Stimulated activated CD8-positive, alpha-beta memory T cell treated with anti-CD3 and anti-CD28 coated beads, Interleukin-4, amount 100 ng/mL, for 48 hours (primary cell): ENCODE data around the gene HP1BP3.

ENCODE experiments used
- DNase-seq: peaks from one replicate; pipeline ENCODE4 v3.0.0-alpha.2; 2020

The HP1BP3 gene

DNA sequence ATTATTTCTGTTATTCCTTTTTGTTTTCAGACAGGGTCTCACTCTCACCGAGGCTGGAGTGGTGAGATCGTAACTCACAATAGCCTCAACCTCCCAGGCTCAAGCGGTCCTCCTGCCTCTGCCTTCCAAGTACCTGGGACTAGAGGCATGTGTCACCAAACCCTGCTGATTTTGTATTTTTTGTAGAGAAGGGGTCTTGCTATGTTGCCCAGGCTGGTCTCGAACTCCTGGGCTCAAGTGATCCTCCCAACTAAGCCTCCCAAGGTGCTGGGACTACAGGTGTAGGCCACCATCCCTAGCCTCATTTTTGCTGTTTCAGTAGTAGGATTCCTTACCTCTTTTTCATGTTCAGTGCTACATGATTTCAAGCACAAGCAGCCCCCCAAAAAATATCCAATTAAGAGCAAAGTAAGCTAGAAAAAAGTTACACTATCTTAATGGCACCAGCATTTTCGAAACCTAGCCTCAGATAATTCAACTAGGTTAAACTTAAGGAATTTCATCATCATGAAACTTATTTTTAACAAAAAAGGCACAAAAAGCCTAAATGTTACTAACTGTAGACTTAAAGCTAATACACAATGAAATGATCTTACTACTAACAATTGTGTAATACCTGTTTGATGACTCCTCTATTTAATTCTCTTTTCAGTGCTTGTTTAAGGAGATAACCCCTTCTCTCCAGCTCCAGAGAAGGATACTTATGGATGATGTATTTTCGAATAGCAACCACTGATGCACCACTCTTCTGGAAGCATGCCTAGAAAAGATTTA lies 16.6 kb downstream of the HP1BP3 start:
- DNase-seq: no peak

DNA sequence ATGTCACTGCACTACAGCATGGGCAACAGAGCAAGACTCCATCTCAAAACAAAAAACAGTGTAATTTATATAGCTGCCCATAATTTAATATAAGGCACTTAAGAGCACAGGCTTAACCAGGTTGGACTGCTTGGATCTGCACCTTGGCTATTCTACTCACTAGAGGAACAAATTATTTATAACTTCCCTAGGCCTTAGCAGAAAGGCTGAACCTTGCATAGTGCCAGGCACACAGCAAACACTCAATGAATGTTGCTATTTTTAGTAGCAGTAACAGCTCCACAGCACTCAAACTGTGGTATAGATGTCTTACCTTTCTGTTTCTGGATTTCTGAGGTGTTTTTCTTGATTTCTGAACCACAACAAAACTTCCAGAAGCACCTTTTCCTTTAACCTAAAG lies 19.8 kb downstream of the HP1BP3 start:
- no peak for DNase-seq

DNA sequence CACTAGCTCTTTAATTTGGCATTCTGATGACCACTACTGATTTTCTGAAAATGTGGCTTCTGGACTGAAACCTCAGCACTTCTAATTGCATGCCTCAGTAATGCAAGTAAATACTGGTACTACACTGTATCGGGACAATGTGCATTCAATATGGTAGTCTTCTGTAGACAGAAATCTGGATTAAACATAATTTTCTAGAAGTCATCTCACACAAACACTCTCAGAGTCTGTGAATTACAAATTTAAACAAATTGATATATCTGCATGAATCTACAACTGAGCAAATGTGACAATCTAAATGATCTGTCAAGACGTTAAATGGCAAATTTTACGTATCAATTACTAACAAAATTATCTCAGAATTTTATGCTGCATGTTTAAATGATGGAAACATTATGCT lies 23.7 kb downstream of the HP1BP3 start:
- DNase-seq: no peak

DNA sequence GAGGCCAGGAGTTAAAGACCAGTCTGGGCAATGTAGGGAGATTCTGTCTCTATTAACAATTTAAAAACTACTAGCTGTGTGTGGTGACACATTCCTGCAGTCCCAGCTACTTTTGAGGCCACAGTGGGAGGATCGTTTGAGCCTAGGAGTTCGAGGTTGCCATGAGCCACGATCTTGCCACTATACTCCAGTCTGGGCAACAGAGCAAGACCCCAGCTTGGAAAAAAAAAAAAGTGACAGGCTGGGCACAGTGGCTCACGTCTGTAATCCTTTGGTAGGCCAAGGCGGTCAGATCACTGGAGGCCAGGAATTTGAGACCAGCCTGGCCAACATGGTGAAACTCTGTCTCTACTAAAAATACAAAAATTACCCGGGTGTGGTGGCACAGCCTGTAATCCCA lies 26.8 kb downstream of the HP1BP3 start:
- DNase-seq: no peak

DNA sequence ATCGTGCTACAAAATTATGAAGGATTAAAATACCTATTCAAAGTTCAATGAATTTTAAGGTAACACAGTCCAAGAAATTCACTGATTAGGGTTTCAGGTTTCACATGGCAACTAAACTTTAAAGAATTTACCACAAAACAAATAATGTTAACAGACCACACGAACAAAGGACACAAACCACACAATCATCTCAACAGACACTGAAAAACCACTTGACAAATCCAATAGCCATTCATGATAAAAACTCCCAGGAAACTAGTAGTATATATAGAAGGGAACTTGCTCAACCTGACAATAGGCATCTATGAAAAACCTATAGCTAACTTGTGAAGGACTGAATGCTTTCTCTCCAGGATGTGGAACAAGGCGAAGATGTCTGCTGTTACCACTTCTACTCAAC lies 33.5 kb downstream of the HP1BP3 start:
- DNase-seq: no peak

DNA sequence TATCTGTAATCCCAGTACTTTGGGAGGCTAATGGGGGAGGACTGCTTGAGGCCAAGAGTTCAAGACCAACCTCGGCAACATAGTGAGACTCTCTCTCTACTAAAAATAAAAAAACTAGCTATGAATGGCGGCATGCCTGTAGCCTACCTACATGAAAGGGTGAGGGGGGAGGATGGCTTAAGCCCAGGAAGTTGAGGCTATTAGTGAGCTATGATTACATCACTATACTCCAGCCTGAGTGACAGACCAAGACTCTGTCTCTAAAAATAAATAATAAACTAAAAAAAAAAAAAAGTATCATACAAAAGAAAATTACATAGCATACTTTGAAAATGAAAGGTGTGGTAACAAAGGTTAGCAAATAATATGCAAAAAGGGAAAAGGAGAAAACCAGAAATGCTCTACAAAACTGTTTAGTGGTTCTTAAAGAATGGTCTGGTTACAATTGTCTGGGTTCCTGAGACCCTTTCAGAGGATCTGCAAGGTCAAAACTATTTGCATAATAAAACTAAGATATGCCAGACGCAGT lies 35.6 kb downstream of the HP1BP3 start:
- no peak for DNase-seq

DNA sequence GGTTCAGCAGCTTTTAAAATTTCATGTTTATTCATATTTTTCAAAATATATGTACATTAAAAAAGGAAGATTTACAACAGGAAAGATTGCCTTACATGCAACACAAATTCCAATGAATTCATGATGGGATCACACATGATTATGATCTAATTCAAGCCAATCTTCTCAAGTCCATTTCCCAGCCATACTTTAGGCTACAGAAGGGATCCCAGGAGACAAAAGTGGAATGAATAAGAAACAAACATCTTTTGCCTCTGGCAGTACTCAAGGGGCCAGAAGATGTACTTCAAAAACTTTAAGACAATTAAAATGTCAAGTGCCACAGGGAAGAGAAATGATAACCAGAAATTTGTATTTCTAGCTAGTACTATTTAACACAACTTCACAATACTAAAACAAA lies 44.4 kb downstream of the HP1BP3 start:
- DNase-seq: no peak

DNA sequence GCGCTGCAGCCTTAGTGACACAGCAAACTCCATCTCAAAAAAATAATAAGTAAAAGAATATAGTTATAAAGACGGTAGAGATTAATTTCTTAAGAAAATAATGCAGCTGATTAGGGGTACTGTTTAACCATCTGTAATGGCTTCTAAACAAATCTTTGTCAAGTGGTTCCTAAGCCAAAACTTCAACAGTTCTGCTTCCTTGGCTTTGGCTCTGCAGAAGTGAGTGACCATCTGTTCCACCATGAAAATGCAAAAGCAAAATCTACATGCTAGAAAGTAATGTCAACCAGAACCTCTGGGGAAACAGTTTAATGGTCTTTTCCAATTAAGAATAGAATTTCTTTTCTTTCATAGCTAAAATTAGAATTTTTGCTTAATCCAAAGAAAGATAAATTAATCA lies 46.3 kb downstream of the HP1BP3 start:
- no peak for DNase-seq

DNA sequence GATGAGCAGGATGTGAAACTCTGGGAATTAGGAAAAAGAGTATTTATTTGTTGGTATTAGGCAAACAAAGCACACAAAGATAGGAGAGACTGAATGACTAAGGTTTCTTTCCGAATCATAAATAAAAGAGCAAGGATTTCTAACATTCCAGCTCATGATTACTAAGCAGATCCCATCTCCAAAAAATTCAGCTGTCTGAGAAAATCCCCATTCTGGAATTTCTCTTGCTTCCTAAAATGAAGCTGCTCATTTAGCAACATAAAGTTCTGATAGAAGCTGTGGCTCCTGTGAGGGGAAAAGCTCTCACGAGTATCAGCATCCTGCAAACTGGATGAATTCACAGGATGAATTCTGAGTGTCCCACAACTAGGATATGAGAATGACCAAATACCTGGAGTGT lies 47.9 kb downstream of the HP1BP3 start:
- no peak for DNase-seq

DNA sequence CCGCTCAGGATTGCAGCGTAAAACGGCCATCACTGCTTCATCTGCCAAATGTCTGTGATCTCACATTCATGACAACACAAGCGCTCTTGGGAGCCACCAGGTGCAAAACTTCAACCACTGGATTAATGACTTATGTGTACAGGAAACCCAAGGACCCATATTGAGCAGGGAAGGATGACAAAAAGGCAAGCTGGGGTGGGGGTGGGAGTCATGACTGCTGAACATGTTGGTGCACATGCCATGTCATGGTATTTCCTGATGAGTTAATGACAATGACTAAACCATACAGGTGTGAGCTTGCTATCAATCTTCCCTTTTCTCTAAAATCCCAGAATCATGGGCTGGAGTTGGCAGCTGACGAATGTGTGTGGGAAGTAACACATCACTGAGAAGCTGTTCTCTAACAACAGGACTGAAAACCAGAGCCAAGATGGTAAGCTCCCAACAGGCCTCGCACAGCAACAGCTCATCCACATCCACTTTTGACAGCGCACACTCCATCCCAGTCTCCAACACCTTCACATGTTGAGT lies 51.5 kb downstream of the HP1BP3 start:
- DNase-seq: no peak

DNA sequence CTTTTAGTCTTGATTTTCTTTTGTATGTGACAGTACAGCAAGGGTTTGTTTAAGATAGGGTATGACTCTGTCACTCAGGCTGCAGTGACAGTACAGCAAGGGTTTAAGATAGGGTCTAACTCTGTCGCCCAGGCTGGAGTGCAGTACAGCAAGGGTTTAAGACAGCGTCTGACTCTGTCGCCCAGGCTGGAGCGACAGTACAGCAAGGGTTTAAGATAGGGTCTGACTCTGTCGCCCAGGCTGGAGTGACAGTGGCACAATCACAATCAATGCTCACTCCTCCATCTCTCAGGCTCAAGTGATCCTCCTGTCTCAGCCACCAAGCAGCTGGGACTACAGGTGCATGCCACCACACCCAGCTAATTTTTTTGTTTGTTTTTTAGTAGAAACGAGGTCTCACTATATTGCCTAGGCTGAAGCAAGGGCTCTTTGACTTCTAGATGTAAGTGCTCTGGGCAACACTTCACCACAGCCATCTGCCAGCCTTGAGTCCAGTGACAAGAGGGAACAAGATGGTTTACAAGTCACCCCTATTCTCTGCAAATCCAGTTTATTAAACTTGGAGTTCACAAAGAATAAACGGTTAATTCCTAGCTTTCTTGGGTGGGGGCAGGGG lies 53.6 kb downstream of the HP1BP3 start:
- peak; percentile 24 for DNase-seq

DNA sequence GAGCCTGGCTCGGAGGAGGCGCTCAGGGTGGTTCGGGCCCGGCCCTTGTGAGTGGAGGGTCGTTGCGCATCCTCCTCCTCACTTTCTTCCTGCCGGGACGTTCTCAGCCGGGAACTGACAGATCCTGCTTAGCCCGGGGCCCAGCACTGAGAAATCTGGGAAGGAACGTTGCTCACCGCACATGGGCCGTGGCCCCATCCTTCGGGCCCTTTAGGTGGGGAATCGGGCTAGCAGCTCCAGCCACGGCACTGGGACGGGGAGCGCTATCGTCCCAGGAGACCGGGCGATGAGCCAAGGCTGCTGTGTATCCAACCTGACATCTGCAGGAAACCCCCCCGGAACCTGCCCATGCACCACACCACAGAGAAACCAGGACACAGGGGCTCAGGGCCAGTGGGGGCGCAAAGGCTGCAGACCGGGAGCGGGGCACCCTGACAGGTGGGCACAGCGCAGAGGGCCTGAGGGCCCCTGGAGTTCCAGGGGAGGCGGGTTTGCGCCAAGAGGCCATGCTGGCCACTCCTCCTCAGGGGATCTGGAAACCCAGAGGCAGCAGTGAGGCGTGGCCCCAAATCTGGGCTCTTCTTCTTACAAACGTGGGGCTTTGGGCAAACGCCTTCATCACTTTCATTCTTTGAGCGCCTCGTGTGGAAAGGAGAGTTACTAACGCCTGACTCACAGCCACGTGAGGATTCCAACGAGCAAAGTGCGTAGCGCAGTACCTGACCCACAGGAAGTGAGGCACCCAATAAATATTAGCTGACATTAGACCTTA lies 54.3 kb downstream of the HP1BP3 start, which contains the start of gene SH2D5:
Gene SH2D5 (minus strand): TSS at position 116 of the 772 bp plus-strand sequence. CDS start 4,659 bp downstream, outside the sequence.
- DNase-seq: peak; percentile 82

DNA sequence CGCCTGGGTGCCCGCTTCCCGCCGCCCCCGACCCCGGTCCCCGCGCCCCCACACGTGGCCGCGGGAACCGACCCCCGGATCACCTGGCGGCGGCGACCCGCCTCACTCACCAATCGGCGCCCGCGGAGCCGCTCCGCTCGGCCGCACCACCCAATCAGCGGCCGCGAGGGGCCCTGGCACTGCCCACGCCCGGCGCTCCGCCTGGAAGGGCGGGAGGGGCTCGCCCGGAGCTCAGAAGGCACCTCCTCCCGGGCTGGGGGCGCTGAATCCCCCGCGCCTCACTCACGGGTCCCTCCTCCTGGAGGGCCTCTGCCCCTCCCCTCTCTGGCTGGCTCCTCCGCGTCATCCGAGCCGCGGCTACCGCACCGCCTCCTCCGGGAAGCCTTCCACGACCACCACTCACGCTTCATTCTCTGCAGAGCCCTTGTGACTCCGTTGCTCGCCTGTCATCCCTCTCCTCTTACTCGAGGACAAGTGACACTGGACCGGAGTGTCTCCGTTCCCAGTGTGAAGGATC lies 55.0 kb downstream of the HP1BP3 start:
- peak; percentile 74 for DNase-seq

DNA sequence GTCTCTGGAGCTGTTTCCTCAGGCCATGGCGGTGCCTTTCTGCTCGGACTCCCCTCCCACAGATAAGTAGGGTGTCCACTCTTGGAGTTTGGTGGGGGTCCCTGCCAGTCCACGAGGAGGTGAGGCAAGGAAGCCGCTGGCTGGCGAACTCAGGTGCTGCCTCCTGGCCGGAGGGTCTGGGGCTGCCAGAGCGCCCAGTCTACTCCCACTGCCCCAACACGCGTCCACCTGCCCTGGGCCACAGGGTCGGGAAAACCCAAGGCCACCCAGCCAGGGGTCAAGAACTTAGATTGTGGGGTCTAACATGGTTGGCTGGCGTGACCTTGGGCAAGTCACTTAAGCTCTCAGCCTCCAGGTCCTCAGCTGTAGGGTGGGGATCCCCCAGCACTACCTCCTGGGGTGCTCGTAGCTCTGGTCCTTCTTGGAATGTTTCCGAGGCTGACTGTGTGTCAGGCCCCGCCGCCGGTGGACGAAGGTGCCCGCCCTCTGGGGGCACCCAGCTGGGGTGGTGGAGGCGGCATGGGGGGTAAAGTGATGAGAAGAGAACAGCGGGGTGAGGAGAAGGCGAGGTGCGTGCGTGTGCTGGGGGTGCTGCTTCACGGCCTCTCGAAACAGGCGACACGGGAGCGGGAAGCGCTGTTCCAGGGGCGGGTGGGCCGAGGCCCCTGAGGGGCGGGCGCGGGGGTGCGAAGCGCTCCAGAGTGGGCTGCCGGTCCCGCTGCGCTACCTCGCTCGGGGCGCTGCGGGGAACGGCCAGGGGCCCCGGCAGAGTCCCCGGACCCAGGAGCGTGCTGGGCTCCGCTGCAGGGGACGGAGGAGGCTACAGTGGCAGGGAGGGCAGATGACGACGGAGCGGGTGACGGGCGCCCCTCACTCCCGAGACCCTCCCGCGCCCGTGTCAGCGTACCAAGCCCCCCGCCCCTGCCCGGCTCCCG lies 55.8 kb downstream of the HP1BP3 start:
- peak; percentile 31 for DNase-seq

DNA sequence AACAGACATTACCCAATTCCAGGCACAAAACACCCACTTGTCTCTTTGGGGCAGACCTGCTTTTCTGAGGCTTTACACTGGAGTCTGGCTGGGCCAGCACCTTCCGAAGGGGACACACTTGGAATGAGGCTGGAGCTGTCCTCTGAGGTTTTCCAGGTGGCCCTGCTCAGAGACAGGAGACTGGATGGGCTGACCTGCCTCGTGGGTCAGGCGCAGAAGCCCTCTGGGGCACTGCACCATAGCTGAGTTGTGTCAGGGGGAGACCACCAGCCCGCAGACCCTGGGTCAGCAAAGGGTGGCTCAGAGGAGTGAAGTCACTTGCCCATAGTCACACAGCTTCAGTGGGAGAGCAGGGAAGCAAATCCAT lies 56.4 kb downstream of the HP1BP3 start:
- peak; percentile 22 for DNase-seq

DNA sequence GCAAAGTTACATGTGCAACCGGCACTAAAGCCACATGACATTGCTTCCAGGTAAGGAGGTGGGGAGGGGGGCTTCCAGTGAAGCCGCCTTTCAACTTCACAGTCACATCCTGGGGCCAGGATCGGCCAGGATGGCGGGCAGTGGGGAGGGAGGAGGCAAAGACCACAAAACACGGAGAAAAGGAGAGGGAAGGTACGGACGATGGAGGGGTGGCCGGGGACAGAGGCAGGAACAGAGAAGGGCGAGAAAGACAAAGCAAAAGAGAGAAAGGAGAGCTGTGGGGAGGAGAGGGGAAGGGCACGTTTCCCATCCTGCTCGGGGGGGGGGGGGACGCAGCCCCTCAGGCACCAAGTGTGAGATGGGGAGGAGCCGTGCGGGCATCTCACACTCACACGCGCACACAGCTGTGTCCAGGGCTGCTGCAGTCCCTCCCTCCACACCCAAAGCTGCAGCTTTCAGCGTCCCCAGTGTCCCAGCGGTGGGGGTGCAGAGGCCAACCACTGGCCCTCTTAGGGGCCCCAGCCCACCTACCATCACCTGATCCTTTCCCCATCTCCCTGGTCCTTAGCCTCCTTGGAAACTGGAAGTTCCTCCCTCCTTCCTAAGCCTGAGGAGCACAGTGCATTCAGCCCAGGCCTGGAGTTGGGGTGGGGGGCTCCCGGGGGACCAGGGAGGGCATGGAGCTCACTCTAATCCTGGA lies 57.0 kb downstream of the HP1BP3 start:
- peak; percentile 23 for DNase-seq

DNA sequence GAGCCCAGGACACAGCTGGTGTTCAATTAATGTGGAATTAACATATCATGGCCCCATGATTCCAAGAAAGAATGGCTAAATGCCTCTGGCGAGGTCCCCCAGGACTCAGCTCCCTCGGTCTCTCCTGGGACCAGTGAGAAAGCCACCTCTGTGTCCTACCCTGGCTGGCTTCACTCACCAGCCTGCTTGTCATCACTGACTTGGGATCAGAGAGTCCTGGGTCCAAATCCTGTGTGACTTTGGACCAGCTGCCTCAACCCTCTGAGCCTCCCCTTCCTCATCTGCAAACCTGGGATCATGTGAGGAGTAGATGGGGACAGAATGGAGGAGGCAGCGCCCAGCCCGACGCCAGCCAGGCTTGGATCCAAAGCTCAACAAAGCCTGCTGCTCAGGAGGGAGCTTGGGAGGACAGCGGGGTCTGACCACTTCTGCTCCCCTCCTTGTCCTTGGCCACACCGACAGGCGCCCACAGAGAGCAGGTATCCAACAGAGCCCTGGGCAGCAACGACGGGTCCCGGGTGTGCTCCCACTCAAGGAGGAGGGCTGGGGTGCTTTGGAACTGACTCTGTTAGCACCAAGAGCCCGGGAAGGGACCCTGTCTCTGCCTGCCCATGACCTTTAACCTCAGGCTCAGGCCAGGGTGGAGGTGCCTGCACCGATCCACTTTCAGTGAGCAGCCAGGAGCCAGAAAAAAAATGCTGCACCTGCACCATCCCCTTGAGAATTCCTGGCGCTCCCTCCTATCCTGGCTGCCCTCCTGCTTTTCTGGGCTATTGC lies 57.8 kb downstream of the HP1BP3 start:
- DNase-seq: peak; percentile 22

DNA sequence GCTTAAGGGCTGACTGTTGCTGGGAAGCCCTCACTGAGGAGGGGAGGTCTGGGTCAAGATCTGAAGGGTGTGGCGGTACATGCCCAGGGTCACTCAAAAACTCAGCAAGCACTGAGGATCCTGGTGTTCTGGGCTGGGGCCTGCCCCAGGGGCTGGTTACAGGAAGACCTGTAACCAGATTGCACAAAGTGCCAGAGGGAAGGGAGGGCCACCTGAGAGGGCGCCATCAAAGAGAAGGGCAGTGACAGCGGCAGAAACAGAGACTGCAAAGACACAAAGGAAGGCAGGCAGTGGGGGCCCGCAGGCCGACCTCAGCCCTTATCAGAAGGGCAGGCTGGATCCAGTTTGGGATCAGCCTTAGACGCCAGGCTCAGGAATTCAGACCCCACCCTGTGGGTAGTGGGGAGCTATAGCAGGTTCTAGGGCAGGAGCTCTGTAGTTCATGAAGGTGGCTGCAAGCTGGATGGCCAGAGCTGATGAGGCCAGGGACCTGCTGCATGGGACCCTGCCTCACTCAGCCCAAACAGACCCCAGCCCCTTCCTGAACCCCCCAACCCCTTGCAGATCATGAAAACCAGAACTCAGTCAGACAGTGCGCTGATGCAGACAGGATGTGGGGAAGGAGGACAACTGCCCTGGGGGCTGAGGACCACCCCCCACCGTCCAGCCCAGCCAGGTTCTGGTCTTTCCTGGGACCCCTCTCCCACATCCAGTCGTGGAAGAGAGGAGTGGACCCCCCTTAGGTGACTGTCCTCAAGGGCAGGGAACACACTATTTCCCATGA lies 58.5 kb downstream of the HP1BP3 start:
- DNase-seq: peak; percentile 16

DNA sequence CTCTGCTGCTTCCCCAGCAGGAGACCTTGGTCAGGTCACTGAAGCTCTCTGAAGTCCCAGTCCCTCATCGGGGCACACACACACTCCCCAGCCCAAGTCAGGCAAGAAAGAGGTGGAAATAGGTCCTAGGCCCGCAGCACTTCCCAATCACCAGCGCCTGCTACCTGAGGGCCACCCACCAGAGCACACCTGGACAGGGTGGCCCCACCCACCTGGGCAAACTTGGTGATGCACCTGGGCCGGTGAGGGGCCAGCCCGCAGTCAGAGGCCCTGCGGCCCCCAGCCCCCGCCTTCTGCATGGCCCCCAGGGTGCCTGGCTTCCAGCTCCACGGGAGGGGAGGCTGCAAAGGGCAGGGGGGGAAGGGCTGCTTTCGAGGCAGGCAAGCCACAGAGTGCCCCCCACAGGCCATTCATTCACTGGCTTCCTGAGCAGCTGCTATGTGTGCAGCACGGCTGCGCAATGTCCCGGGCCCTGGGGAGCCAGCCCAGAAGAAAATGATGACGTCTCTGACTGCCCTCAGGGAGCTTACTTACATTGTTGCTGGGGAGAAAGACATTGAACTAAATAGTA lies 59.3 kb downstream of the HP1BP3 start:
- peak; percentile 26 for DNase-seq
